Astrocyte of the spinal cord (primary cell): Measurements from ENCODE around the gene TNFAIP1.

Source experiments
- DNase-seq: peaks from one replicate; pipeline ENCODE4 v3.0.0; 2011; ENCODE audit warnings: low read depth, low spot score
- H3K4me3 ChIP-seq: 2 replicates; pipeline ENCODE4 v1.5.1; 2011; ENCODE audit warnings: low read depth, mild to moderate bottlenecking, low read length, moderate library complexity
- in situ Hi-C: cut with HindIII; loops from 2 replicates; pipeline ENCODE4 v1.10.0; 2017; ENCODE audit warnings: low sequenced_read_pairs
- TF ChIP-seq, protein P1 (sequence below): IDR thresholded peaks from 2 replicates; pipeline ENCODE4 v1.5.1; 2012; ENCODE audit warnings: low read depth, mild to moderate bottlenecking, low read length, inconsistent platforms

Gene TNFAIP1

DNA sequence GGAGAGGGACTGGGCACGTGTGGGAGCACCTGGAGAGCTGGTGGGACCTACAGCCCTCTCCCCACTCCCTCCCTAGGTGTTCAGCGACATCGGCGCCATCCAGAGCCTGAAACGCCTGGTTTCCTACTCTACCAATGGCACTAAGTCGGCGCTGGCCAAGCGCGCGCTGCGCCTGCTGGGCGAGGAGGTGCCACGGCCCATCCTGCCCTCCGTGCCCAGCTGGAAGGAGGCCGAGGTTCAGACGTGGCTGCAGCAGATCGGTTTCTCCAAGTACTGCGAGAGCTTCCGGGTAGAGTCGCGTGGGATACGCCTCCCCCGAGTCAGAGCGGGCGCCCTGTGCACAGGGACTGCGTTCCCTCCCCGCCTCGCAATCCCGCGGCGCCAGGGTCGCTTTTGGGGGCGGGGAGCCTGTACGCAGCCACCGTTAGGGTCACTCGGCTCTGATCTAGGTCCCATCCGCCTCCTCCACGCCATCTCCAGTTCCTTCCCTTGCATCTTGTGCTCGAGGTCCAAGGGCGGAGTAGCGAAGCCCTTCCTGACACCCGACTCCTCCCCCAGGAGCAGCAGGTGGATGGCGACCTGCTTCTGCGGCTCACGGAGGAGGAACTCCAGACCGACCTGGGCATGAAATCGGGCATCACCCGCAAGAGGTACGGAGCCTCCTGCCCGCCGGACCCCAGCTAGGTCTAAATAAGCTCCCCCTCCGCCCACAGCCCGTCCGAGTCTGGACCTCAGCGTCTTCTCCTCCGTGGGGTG, 48.9 kb downstream of the TNFAIP1 start:
- in situ Hi-C loops = no loop called here
- TF ChIP-seq, protein P1, sequence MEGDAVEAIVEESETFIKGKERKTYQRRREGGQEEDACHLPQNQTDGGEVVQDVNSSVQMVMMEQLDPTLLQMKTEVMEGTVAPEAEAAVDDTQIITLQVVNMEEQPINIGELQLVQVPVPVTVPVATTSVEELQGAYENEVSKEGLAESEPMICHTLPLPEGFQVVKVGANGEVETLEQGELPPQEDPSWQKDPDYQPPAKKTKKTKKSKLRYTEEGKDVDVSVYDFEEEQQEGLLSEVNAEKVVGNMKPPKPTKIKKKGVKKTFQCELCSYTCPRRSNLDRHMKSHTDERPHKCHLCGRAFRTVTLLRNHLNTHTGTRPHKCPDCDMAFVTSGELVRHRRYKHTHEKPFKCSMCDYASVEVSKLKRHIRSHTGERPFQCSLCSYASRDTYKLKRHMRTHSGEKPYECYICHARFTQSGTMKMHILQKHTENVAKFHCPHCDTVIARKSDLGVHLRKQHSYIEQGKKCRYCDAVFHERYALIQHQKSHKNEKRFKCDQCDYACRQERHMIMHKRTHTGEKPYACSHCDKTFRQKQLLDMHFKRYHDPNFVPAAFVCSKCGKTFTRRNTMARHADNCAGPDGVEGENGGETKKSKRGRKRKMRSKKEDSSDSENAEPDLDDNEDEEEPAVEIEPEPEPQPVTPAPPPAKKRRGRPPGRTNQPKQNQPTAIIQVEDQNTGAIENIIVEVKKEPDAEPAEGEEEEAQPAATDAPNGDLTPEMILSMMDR = no peak
- DNase-seq = no peak
- H3K4me3 ChIP-seq = peak overlapping the region; percentile 12

DNA sequence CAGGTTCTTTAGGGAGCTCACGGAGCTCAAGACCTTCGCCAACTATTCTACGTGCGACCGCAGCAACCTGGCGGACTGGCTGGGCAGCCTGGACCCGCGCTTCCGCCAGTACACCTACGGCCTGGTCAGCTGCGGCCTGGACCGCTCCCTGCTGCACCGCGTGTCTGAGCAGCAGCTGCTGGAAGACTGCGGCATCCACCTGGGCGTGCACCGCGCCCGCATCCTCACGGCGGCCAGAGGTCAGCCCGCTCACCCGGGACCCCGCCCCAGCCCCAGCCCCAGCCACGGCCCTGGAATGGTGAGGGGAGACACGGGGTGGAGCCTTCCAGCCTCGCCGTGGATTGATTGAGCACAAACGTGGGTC, 49.5 kb downstream of the TNFAIP1 start:
- H3K4me3 ChIP-seq = no peak overlapping the region
- DNase-seq = no peak
- TF ChIP-seq, protein P1 = no peak
- in situ Hi-C loops = no loop called here

DNA sequence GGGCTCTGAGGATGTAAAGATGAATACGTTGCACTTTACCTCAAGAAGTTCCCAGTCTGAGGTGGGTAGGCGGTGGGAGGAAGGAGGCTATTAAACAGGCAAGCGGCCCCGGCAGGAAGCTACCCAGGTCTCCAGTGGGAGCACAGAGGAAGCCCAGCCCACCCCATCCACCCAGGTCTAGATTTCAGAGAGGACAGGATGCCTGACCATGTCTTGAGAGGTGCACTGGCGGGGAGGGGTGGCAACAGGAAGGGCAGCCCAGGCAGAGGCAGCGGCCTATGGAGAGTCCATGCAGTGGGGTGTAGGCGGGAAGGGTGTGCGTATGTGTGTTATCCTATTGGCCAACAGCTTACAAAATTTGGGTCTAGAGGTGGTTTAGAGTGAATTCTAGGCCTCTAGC, 49.8 kb downstream of the TNFAIP1 start:
- no peak overlapping the region for H3K4me3 ChIP-seq
- in situ Hi-C loops = no loop called here
- DNase-seq = no peak
- TF ChIP-seq, protein P1 = no peak

DNA sequence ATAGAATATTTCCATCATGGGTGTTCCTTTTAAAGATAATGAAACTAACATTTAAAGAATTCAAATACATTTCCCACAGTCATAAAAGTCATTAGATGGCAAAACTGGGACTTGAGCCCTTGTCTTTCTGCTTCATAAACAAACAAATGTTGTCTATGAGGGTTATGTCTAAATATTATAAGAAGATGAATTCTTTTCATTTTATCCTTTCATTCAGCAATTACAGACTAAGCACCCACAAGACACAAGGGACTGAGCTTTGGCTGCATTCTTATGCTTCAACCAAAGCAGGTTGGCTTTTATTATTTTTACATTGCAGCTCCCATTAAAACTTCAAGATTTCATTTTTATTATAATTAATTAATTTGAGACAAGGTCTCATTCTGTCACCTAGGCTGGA, 50.8 kb downstream of the TNFAIP1 start:
- in situ Hi-C loops = no loop called here
- H3K4me3 ChIP-seq = no peak overlapping the region
- DNase-seq = no peak
- TF ChIP-seq, protein P1 = no peak

DNA sequence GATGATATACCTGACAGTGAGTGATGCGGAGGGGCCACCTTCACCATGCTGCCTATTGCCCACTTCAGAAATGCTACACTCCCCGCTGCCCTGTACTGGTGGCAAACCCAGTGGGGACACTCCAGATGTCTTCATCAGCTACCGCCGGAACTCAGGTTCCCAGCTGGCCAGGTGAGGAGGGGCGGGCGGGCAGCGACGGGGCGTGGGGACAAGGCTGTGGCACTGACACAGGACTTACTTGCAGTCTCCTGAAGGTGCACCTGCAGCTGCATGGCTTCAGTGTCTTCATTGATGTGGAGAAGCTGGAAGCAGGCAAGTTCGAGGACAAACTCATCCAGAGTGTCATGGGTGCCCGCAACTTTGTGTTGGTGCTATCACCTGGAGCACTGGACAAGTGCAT, 52.5 kb downstream of the TNFAIP1 start:
- no peak for DNase-seq
- TF ChIP-seq, protein P1 = no peak

DNA sequence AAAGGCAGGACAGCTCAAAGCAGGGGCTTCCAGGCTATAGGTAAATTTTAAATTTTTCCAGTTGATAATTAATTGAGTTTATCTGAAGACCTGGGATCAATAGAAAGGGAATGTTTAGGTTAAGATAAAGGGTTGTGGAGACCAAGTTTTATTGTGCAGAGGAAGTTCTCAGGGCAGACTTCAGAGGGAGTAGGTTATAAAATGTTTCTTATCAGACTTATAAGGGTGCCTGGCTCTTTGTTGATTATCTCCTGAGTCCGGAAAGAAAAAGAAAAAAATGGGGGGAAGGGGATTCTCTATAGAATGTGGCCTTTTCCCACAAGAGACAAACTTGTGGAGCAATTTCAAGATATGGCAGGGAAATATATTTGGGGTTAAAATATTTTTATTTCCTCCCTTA, 54.6 kb downstream of the TNFAIP1 start:
- in situ Hi-C loops = no loop called here
- TF ChIP-seq, protein P1 = no peak
- H3K4me3 ChIP-seq = no peak overlapping the region
- DNase-seq = no peak

More for the DNA sequence above, 52.5 kb downstream of the TNFAIP1 start:
- in situ Hi-C loops = no loop called here
- no peak overlapping the region for H3K4me3 ChIP-seq
